DOHH2 (cell line): Measurements from ENCODE around the gene CAPZB.

Experiments
- CTCF ChIP-seq: fragments of 200-600 bp; sonication (generic); IDR thresholded peaks from one replicate; pipeline ENCODE4 v1.5.1; 2014; ENCODE audit warnings: antibody characterized with exemption, mild to moderate bottlenecking, low read depth, low read length; ENCODE audit not compliant: poor library complexity, severe bottlenecking
- EZH2phosphoT487 ChIP-seq: fragments of 200-600 bp; sonication (generic); IDR thresholded peaks from 2 replicates; pipeline ENCODE4 v1.6.1; 2017; ENCODE audit warnings: borderline replicate concordance, mild to moderate bottlenecking, antibody characterized with exemption, low read length, moderate library complexity, mixed read lengths

GRCh38 chr1:19350566-19350965, 134.8 kb downstream of the CAPZB start:
- TF ChIP-seq CTCF (no peak), EZH2phosphoT487 (no peak)
